ENCODE measurements around the gene ZDHHC14.

GRCh38 chr6:157647261-157647915 lies 266.4 kb downstream of the ZDHHC14 start:
- TF ChIP-seq CTCF (IDR thresholded peaks at IDR 0.05) (no peak), POLR2AphosphoS5 (IDR thresholded peaks at IDR 0.05) (no peak), EP300 (IDR thresholded peaks at IDR 0.05) (no peak)
